Subcutaneous adipose tissue (tissue), 4 donors: ENCODE data around the gene ARL10. TPM values are rescaled to one million over a fixed set of nuclear protein-coding genes. Genes with fewer than 3 reads are reported as not detected.

ENCODE experiments used
- CTCF ChIP-seq: fragments of 450-650 bp; IDR thresholded peaks from one replicate; pipeline ENCODE4 v1.5.1; 2016; ENCODE audit warnings: low read depth, mild to moderate bottlenecking, control low read depth, antibody characterized with exemption, moderate library complexity
- total RNA-seq, 4 donors: library from RNA; depleted of rRNA; stranded (reverse); fragments of >200 nt; gene quantifications; one replicate each; pipeline ENCODE4 v1.1.0, GENCODE V29; 2016

ARL10 gene
- total RNA-seq, 4 donors from 2014 or later, result 4.4 to 12.6 (median 5.7) TPM

GRCh38 chr5:176381423-176381822, 16.1 kb downstream of the ARL10 start:
- no peak for TF ChIP-seq CTCF

GRCh38 chr5:176381979-176382378, 16.7 kb downstream of the ARL10 start:
- no peak for TF ChIP-seq CTCF

- no peak for TF ChIP-seq CTCF
Measured at GRCh38 chr5:176382721-176383120, 17.4 kb downstream of the ARL10 start.

- no peak for TF ChIP-seq CTCF
Measured at GRCh38 chr5:176383248-176383905, 18.1 kb downstream of the ARL10 start.

GRCh38 chr5:176383961-176384360, 18.7 kb downstream of the ARL10 start:
- TF ChIP-seq CTCF, result no peak

- TF ChIP-seq CTCF, result no peak
Measured at GRCh38 chr5:176384366-176384930, 19.2 kb downstream of the ARL10 start.

GRCh38 chr5:176384991-176385390, 19.7 kb downstream of the ARL10 start:
- TF ChIP-seq CTCF, result no peak
